22Rv1 (cell line): ENCODE measurements around the gene STH.

ENCODE experiments used
- H3K27ac ChIP-seq: fragments of 450-650 bp; 2 replicates; pipeline ENCODE4 v1.5.1; 2017
- CTCF ChIP-seq: fragments of 450-650 bp; IDR thresholded peaks from 2 replicates; pipeline ENCODE4 v1.5.1; 2017; ENCODE audit warnings: mild to moderate bottlenecking
- ZFX ChIP-seq: fragments of 450-650 bp; IDR thresholded peaks from 2 replicates; pipeline ENCODE4 v1.6.1; 2017; ENCODE audit warnings: antibody characterized with exemption, borderline replicate concordance

The STH gene

GRCh38 chr17:45962221-45962972 is 36.7 kb upstream of the STH start:
- H3K27ac ChIP-seq, result no peak overlapping the region
- TF ChIP-seq ZFX (no peak), CTCF (no peak)

- no peak overlapping the region for H3K27ac ChIP-seq
- no peak for TF ChIP-seq CTCF
- no peak for TF ChIP-seq ZFX
These were observed 35.8 kb upstream of the STH start for GRCh38 chr17:45963283-45963682.

GRCh38 chr17:45963889-45964288 is 35.2 kb upstream of the STH start:
- no peak overlapping the region for H3K27ac ChIP-seq
- no peak for TF ChIP-seq ZFX
- no peak for TF ChIP-seq CTCF

GRCh38 chr17:45964634-45965033 is 34.4 kb upstream of the STH start:
- H3K27ac ChIP-seq, result no peak overlapping the region
- TF ChIP-seq ZFX (no peak), CTCF (no peak)

- no peak overlapping the region for H3K27ac ChIP-seq
- TF ChIP-seq CTCF, result no peak
These were observed 33.2 kb upstream of the STH start for GRCh38 chr17:45965812-45966211.

GRCh38 chr17:45966606-45967280 is 32.3 kb upstream of the STH start:
- TF ChIP-seq ZFX (no peak), CTCF (no peak)
- no peak overlapping the region for H3K27ac ChIP-seq

GRCh38 chr17:45967378-45967777 is 31.7 kb upstream of the STH start:
- H3K27ac ChIP-seq, result no peak overlapping the region
- no peak for TF ChIP-seq ZFX
- TF ChIP-seq CTCF, result no peak
